Stimulated activated CD4-positive, alpha-beta T cell treated with anti-CD3 and anti-CD28 coated beads, Interleukin-12 subunit alpha, Interleukin-12 subunit beta, amount 100 ng/mL, for 48 hours (primary cell): Measurements from ENCODE around the gene BTAF1.
A peak's percentile ranks its signal among the peaks of the same experiment; 100 is the strongest.
"Not testable (repeated sequence)": the region's sequence is repeated elsewhere in the genome, so short reads cannot be mapped to it uniquely, and the experiment has no call there.

Experiments used
- DNase-seq, 3 donors: peaks; one replicate each; pipeline ENCODE4 v3.0.0-alpha.2; 2020; ENCODE audit warnings: low read depth in 2 of 3, low spot score in 1 of 3

Gene BTAF1

GRCh38 chr10:91923371-91924211 is at the start of gene BTAF1:
BTAF1 (plus strand) TSS chr10:91923770; CDS start chr10:91924077, 307 bp downstream.
- DNase-seq = peak; percentile 77 to 88 (median 80)

- no peak for DNase-seq
Measured at GRCh38 chr10:91875156-91875555, 48.4 kb upstream of the BTAF1 start.

GRCh38 chr10:91875779-91876178 is 47.8 kb upstream of the BTAF1 start:
- no peak for DNase-seq

- DNase-seq = no peak
Measured at GRCh38 chr10:91879515-91880170, 43.9 kb upstream of the BTAF1 start.

GRCh38 chr10:91880310-91880709 is 43.3 kb upstream of the BTAF1 start:
- no peak for DNase-seq

- DNase-seq = no peak
Measured at GRCh38 chr10:91883549-91884444, 39.8 kb upstream of the BTAF1 start.

- DNase-seq = no peak
Measured at GRCh38 chr10:91884536-91884935, 39.0 kb upstream of the BTAF1 start.

GRCh38 chr10:91885362-91886079 is 38.0 kb upstream of the BTAF1 start:
- DNase-seq = no peak

- no peak for DNase-seq
Measured at GRCh38 chr10:91886954-91887271, 36.7 kb upstream of the BTAF1 start.

GRCh38 chr10:91887272-91888076 is 36.1 kb upstream of the BTAF1 start:
- DNase-seq = no peak

GRCh38 chr10:91891125-91892001 is 32.2 kb upstream of the BTAF1 start:
- no peak for DNase-seq

- DNase-seq = no peak
Measured at GRCh38 chr10:91893051-91893450, 30.5 kb upstream of the BTAF1 start.

- not testable (repeated sequence) for DNase-seq
Measured at GRCh38 chr10:91894261-91894685, 29.3 kb upstream of the BTAF1 start.

- DNase-seq = no peak
Measured at GRCh38 chr10:91896212-91896756, 27.3 kb upstream of the BTAF1 start.

- DNase-seq = no peak
Measured at GRCh38 chr10:91897421-91897820, 26.1 kb upstream of the BTAF1 start.

GRCh38 chr10:91901784-91902677 is 21.5 kb upstream of the BTAF1 start:
- DNase-seq = peak; percentile 32 to 67 (median 36)

GRCh38 chr10:91907033-91907594 is 16.5 kb upstream of the BTAF1 start:
- no peak for DNase-seq
